Measurements from ENCODE around the gene MANBA.

- TF ChIP-seq CTCF (IDR thresholded peaks at IDR 0.05), result no peak
- TF ChIP-seq SIN3A (IDR thresholded peaks at IDR 0.05; ENCODE audit: borderline replicate concordance, insufficient read depth, low read depth, low read length), result no peak
Observed at GRCh38 chr4:102761296-102761701, 531 bp upstream of the MANBA start.
